CD4-positive, alpha-beta memory T cell (primary cell): Measurements from ENCODE around the gene PANK1. TPM values are rescaled to one million over a fixed set of nuclear protein-coding genes. Genes with fewer than 3 reads are reported as not detected.

Source experiments
- CTCF ChIA-PET: fragments of 350-600 bp; sonication (Branson Sonifier 250); formaldehyde crosslinking; loops from one replicate; lab custom pipeline; 2021; ENCODE audit warnings: inconsistent platforms; ENCODE audit not compliant: partially characterized antibody; lab: Charles Lee
- POLR2A ChIA-PET: fragments of 350-600 bp; sonication (Branson Sonifier 250); formaldehyde crosslinking; loops from one replicate; lab custom pipeline; 2021; ENCODE audit not compliant: partially characterized antibody; lab: Charles Lee
- DNase-seq, 5 donors: peaks; one replicate each; pipeline versions ENCODE4 v3.0.0 to v3.0.0-alpha.2; 2020 to 2022; ENCODE audit warnings: mixed read lengths in 1 of 5
- H3K27ac ChIP-seq: one replicate; pipeline ENCODE4 v1.7.0; 2013; ENCODE audit warnings: low read depth, low read length
- H3K27me3 ChIP-seq: 2 replicates; pipeline ENCODE4 v1.7.0; 2013; ENCODE audit warnings: mild to moderate bottlenecking, low read length, moderate library complexity; ENCODE audit not compliant: insufficient read depth
- H3K36me3 ChIP-seq: 2 replicates; pipeline ENCODE4 v1.7.0; 2013; ENCODE audit warnings: mild to moderate bottlenecking, low read length, moderate library complexity; ENCODE audit not compliant: insufficient read depth
- H3K4me1 ChIP-seq: 2 replicates; pipeline ENCODE4 v1.7.0; 2013; ENCODE audit warnings: mild to moderate bottlenecking, low read length, moderate library complexity; ENCODE audit not compliant: insufficient read depth
- H3K4me3 ChIP-seq, 2 donors: one replicate each; pipeline ENCODE4 v1.7.0; 2013; ENCODE audit warnings: low read length in 2 of 2, mild to moderate bottlenecking in 1 of 2
- H3K9me3 ChIP-seq, 2 donors: one replicate each; pipeline ENCODE4 v1.7.0; 2013; ENCODE audit warnings: low read length in 2 of 2, control low read depth in 1 of 2; ENCODE audit not compliant: control insufficient read depth in 1 of 2
- H3K27ac Mint-ChIP-seq, 7 donors: one replicate each; pipeline ENCODE4 v1.8.0; 2020 to 2021; ENCODE audit warnings: mixed read lengths in 7 of 7, mild to moderate bottlenecking in 6 of 7, inconsistent platforms in 3 of 7, moderate library complexity in 3 of 7
- H3K27me3 Mint-ChIP-seq, 2 donors: one replicate each; pipeline ENCODE4 v1.8.0; 2020 to 2021; ENCODE audit warnings: mixed read lengths in 2 of 2
- H3K36me3 Mint-ChIP-seq, 2 donors: one replicate each; pipeline ENCODE4 v1.8.0; 2020 to 2021; ENCODE audit warnings: mixed read lengths in 2 of 2, inconsistent platforms in 1 of 2, mild to moderate bottlenecking in 1 of 2
- H3K4me1 Mint-ChIP-seq, 4 donors: one replicate each; pipeline ENCODE4 v1.8.0; 2020 to 2021; ENCODE audit warnings: mixed read lengths in 4 of 4, mild to moderate bottlenecking in 1 of 4
- H3K4me3 Mint-ChIP-seq, 8 donors: one replicate each; pipeline ENCODE4 v1.8.0; 2020 to 2021; ENCODE audit warnings: mixed read lengths in 8 of 8, mild to moderate bottlenecking in 7 of 8, moderate library complexity in 6 of 8, inconsistent platforms in 3 of 8
- H3K9me3 Mint-ChIP-seq, 8 donors: one replicate each; pipeline ENCODE4 v1.8.0; 2020 to 2021; ENCODE audit warnings: mixed read lengths in 8 of 8, mild to moderate bottlenecking in 5 of 8, inconsistent platforms in 3 of 8, moderate library complexity in 1 of 8
- intact Hi-C: fragments of 100-400 bp; cut with micrococcal nuclease; formaldehyde crosslinking; loops from one replicate; pipeline ENCODE4 v1.15.1; 2023
- polyA plus RNA-seq, 2 donors: library from polyadenylated mRNA; unstranded; fragments of 300-500 nt; fragmentation: Illumina TruSeq; gene quantifications; one replicate each; pipeline ENCODE4 v1.2.3, GENCODE V29; 2021
- total RNA-seq, 2 experiments: library from RNA; stranded (reverse); gene quantifications; one replicate each; pipeline ENCODE4 v1.2.3, GENCODE V29; 2021

PANK1 gene
- total and polyA plus RNA-seq, 4 experiments from 2014 or later = 1.6 to 4.5 (median 3.1) TPM

DNA sequence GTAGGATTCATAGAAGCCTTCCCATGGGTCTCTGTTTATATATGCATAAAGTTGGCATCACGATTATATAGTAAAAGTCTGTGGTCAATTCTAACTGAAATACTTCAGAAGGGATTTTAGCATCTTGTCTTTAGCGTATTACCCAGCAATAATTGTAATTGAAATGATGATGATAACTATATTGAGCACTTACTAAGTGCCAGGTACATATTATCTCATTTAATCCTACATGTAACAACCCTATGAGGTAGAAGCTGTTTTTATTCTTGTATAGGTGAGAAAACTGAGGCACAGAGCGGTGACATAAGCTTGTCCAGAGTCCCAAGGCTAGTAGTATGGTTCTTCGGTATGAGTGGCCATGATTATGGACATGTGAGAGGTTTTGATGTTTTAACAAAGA is 33.8 kb downstream of the PANK1 start:
- DNase-seq = no peak
- H3K27ac ChIP-seq = no peak overlapping the region
- intact Hi-C loops = no loop called here
- H3K9me3 Mint-ChIP-seq = no peaks in the 10 kb centered on the region
- peaks cover 0 to 3% of the 10 kb centered on the region in 2 donors for H3K36me3 Mint-ChIP-seq
- H3K27ac Mint-ChIP-seq = no peak overlapping the region
- no peaks in the 10 kb centered on the region for H3K27me3 ChIP-seq
- H3K4me1 Mint-ChIP-seq = peaks cover 20 to 45% (median 30%) of the 10 kb centered on the region in 4 donors
- ChIA-PET CTCF (no interaction called here), POLR2A (interaction anchor here (1.2 kb wide), 1 partner anchor 90 kb away, joined by 5 read pairs; the partner anchor contains the start of gene KIF20B)
- no peak overlapping the region for H3K4me3 ChIP-seq
- H3K27me3 Mint-ChIP-seq = no peaks in the 10 kb centered on the region
- H3K4me1 ChIP-seq = peaks cover 37% of the 10 kb centered on the region
- H3K36me3 ChIP-seq = no peaks in the 10 kb centered on the region
- H3K9me3 ChIP-seq = no peaks in the 10 kb centered on the region
- H3K4me3 Mint-ChIP-seq = no peak overlapping the region

DNA sequence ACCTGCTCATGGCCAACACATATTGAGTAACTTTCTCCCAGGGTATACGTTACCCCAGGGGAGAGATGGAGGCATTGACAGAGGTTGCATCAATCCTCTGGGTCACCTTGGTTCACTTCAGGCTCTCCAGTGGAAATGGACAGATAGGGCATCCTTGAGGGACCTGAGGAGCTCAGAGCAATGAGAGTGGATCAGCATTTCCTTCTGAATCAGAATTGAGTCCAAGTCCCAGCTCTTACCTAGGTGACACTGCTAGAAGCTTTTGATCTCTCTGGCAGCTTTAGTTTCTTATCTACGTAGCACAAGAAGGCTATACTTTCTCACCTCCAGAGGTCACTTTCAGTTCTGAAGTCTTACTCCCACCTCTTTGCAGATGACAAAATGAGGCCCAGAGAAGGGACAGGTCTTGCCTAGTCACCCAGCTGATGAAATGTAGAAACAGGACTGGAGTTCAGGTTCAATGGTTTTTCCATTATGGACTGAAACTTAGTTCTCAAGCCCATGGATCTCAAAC is 35.2 kb downstream of the PANK1 start:
- peak in 2 of 5 donors; percentile 1 to 10 for DNase-seq
- ChIA-PET POLR2A (no interaction called here), CTCF (no interaction called here)
- Mint-ChIP-seq H3K4me1 (peaks cover 11 to 31% (median 18%) of the 10 kb centered on the region in 4 donors), H3K27me3 (no peaks in the 10 kb centered on the region), H3K27ac (peak overlapping the region in 2 of 7 donors; percentile 58), H3K36me3 (peaks cover 3 to 7% of the 10 kb centered on the region in 2 donors), H3K4me3 (no peak overlapping the region), H3K9me3 (no peaks in the 10 kb centered on the region)
- no peaks in the 10 kb centered on the region for H3K36me3 ChIP-seq
- no peak overlapping the region for H3K27ac ChIP-seq
- peaks cover 23% of the 10 kb centered on the region for H3K4me1 ChIP-seq
- no peaks in the 10 kb centered on the region for H3K9me3 ChIP-seq
- no peak overlapping the region for H3K4me3 ChIP-seq
- H3K27me3 ChIP-seq = no peaks in the 10 kb centered on the region
- intact Hi-C loops = no loop called here

DNA sequence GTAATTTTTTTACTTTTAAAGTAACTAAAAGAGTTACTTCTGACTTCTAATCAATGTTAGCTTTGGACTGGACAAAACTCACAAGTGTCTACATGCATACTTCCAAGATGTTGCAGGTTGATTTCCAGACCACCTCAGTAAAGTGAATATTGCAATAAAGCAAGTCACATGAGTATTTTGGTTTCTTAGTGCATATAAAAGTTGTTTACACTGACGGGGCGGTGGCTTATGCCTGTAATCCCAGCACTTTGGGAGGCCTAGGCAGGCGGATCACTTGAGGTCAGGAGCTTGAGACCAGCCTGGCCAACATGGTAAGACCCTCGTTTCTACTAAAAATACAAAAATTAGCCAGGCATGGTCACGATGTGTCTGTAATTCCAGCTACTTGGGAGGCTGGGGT is 40.8 kb downstream of the PANK1 start:
- H3K4me3 Mint-ChIP-seq = no peak overlapping the region
- peaks cover 0 to 7% of the 10 kb centered on the region in 2 donors for H3K36me3 Mint-ChIP-seq
- H3K9me3 ChIP-seq = no peaks in the 10 kb centered on the region
- no peak overlapping the region for H3K27ac ChIP-seq
- no peak overlapping the region for H3K27ac Mint-ChIP-seq
- no peaks in the 10 kb centered on the region for H3K4me1 ChIP-seq
- peaks cover 0 to 1% (median 0%) of the 10 kb centered on the region in 4 donors for H3K4me1 Mint-ChIP-seq
- intact Hi-C loops = no loop called here
- ChIA-PET CTCF (no interaction called here), POLR2A (no interaction called here)
- no peaks in the 10 kb centered on the region for H3K9me3 Mint-ChIP-seq
- no peaks in the 10 kb centered on the region for H3K36me3 ChIP-seq
- DNase-seq = no peak
- no peaks in the 10 kb centered on the region for H3K27me3 Mint-ChIP-seq
- H3K4me3 ChIP-seq = no peak overlapping the region
- no peaks in the 10 kb centered on the region for H3K27me3 ChIP-seq

DNA sequence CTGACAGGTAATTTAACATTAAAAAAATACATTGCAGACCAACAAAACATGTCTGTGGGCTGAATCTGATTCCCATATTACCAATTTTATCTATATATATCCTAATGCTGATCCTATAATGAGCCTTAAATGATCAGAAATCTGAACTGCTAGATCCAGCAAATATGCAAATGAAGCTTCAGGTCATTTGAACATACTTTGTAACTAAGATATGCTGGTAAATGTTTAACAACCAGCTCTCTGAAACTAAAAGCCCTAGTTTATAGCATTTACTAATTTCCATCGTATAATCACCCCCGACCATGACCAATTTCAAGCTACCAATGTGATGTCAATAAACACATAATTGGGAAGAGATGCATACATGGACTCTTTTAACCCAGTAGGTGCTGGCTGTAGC is 42.1 kb downstream of the PANK1 start:
- no peak overlapping the region for H3K27ac ChIP-seq
- Mint-ChIP-seq H3K4me3 (no peak overlapping the region), H3K9me3 (no peaks in the 10 kb centered on the region), H3K27me3 (no peaks in the 10 kb centered on the region), H3K27ac (no peak overlapping the region), H3K4me1 (peaks cover 0 to 1% (median 0%) of the 10 kb centered on the region in 4 donors), H3K36me3 (peaks cover 0 to 12% of the 10 kb centered on the region in 2 donors)
- DNase-seq = no peak
- no peaks in the 10 kb centered on the region for H3K27me3 ChIP-seq
- no peaks in the 10 kb centered on the region for H3K36me3 ChIP-seq
- H3K4me1 ChIP-seq = no peaks in the 10 kb centered on the region
- intact Hi-C loops = no loop called here
- ChIA-PET POLR2A (no interaction called here), CTCF (interaction anchor here (0.9 kb wide), 1 partner anchor 9 kb away, joined by 3 read pairs; no protein-coding TSS in a partner anchor)
- no peak overlapping the region for H3K4me3 ChIP-seq
- no peaks in the 10 kb centered on the region for H3K9me3 ChIP-seq

DNA sequence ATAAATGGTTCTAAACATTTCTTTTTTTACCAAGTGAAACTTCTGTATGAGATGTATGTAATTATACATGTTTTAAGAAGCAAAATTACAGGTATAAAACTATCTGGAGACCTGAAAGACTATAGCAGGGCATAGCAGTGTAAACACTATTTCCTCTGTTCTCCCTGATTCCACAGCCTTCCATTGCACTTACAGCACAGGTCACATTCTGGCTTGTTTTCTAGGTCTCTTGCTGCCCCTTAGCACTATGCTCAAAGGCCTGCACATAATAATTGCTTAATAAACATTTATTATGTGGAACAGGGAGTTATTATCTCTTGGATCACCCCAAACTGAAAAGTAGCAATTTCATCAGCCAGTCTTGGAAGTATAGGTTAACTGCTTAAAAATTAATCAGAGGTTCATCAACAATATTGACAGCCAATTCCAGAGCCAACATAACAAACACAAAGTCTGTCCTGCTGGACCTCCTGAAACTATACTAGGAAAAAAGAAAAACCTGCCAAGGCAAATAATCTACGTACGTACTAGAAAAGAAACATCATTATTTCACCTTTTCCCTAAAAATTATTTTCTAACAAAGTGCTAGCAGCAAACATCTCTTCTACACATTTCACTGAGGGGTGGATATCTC is 43.2 kb downstream of the PANK1 start:
- ChIA-PET CTCF (no interaction called here), POLR2A (interaction anchor here (0.5 kb wide), 1 partner anchor 181 kb away, joined by 3 read pairs; no protein-coding TSS in a partner anchor)
- H3K27ac Mint-ChIP-seq = no peak overlapping the region

DNA sequence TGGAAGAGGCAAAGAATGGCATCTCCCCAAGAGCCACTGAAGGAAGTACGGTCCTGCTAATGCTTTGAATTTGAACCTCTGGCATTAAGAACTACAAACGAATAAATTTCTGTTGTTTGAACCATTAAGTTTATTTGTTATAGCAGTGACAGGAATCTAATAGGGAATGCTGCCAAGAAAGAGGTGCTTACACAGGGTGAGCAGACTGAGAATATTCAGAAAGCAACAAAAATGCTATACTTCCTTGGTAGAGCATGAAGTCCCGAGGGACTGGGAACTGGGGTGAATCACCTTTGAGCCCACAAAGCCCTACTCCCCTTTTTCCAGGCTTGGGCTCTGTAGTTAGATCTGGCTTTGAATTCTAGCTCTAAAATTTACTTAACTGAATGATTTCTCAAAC is 45.0 kb downstream of the PANK1 start:
- Mint-ChIP-seq H3K27ac (no peak overlapping the region), H3K4me1 (peaks cover 0 to 1% (median 0%) of the 10 kb centered on the region in 4 donors), H3K36me3 (peaks cover 0 to 6% of the 10 kb centered on the region in 2 donors), H3K4me3 (no peak overlapping the region), H3K27me3 (no peaks in the 10 kb centered on the region), H3K9me3 (no peaks in the 10 kb centered on the region)
- no peak overlapping the region for H3K4me3 ChIP-seq
- no peak for DNase-seq
- POLR2A ChIA-PET = no interaction called here
- no peaks in the 10 kb centered on the region for H3K27me3 ChIP-seq
- H3K27ac ChIP-seq = no peak overlapping the region
- intact Hi-C loops = no loop called here
- no peaks in the 10 kb centered on the region for H3K9me3 ChIP-seq
- H3K36me3 ChIP-seq = no peaks in the 10 kb centered on the region
- H3K4me1 ChIP-seq = no peaks in the 10 kb centered on the region
- CTCF ChIA-PET = no interaction called here

More for the DNA sequence above, 43.2 kb downstream of the PANK1 start:
- Histone ChIP-seq H3K4me1 (no peaks in the 10 kb centered on the region), H3K36me3 (no peaks in the 10 kb centered on the region), H3K27ac (no peak overlapping the region), H3K9me3 (no peaks in the 10 kb centered on the region), H3K27me3 (no peaks in the 10 kb centered on the region), H3K4me3 (no peak overlapping the region)
- no peaks in the 10 kb centered on the region for H3K27me3 Mint-ChIP-seq
- no peaks in the 10 kb centered on the region for H3K9me3 Mint-ChIP-seq
- peaks cover 0 to 1% (median 0%) of the 10 kb centered on the region in 4 donors for H3K4me1 Mint-ChIP-seq
- H3K36me3 Mint-ChIP-seq = peaks cover 0 to 12% of the 10 kb centered on the region in 2 donors
- no peak overlapping the region for H3K4me3 Mint-ChIP-seq
- intact Hi-C loops = no loop called here
- DNase-seq = no peak

DNA sequence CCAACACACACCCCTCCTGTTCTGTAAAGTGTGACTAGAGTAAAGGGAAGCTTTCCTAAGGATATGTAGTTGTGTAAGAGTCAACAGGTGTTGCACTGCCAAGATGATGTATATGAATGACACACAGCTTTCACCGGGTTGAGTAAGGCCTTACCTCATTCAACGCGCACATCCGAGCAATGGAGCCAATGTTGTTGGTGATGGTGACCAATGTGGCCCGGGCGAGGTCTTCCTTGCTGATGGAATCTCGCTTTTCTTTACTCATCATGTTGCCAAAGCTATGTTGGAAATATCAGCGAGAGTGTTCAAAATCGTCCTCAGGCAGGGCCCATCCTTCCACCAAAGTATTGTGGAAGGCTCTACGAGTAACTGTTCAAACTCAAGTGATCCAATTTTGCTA is 52.0 kb downstream of the PANK1 start:
- POLR2A ChIA-PET = no interaction called here

More for the DNA sequence above, 52.0 kb downstream of the PANK1 start:
- Histone ChIP-seq H3K27ac (no peak overlapping the region), H3K27me3 (no peaks in the 10 kb centered on the region), H3K4me3 (no peak overlapping the region), H3K36me3 (no peaks in the 10 kb centered on the region), H3K4me1 (no peaks in the 10 kb centered on the region), H3K9me3 (no peaks in the 10 kb centered on the region)
- Mint-ChIP-seq H3K9me3 (peaks cover 0 to 4% (median 0%) of the 10 kb centered on the region in 8 donors), H3K36me3 (peaks cover 4 to 22% of the 10 kb centered on the region in 2 donors), H3K4me1 (no peaks in the 10 kb centered on the region), H3K4me3 (no peak overlapping the region), H3K27ac (no peak overlapping the region), H3K27me3 (no peaks in the 10 kb centered on the region)
- CTCF ChIA-PET = no interaction called here
- no peak for DNase-seq
- intact Hi-C loops = no loop called here
